HepG2 (cell line): Measurements from ENCODE around the gene KTN1. TPM values are rescaled to one million over a fixed set of nuclear protein-coding genes. Genes with fewer than 3 reads are reported as not detected.
A peak's percentile ranks its signal among the peaks of the same experiment; 100 is the strongest.

Experiments
- ATF7-NPFF ChIP-seq: sonication (generic); formaldehyde crosslinking; IDR thresholded peaks from 2 replicates; pipeline ENCODE4 v1.8.1; 2023; ENCODE audit warnings: mild to moderate bottlenecking, low read depth, missing genetic modification reagents, moderate library complexity
- CENPX ChIP-seq: sonication (generic); formaldehyde crosslinking; IDR thresholded peaks from 2 replicates; pipeline ENCODE4 v1.9.0; 2021; ENCODE audit warnings: mild to moderate bottlenecking, missing genetic modification reagents, moderate library complexity
- HNF4A ChIP-seq: sonication (generic); formaldehyde crosslinking; IDR thresholded peaks from 2 replicates; pipeline ENCODE4 v1.4.0; 2020; ENCODE audit warnings: missing genetic modification reagents
- HNRNPL ChIP-seq: fragments of 200-400 bp; formaldehyde crosslinking; IDR thresholded peaks from 2 replicates; pipeline ENCODE4 v1.6.1; 2017; ENCODE audit warnings: mild to moderate bottlenecking, low read depth, low read length
- KLF6 ChIP-seq: IDR thresholded peaks from 2 replicates; pipeline ENCODE4 v1.8.0; 2016; ENCODE audit warnings: missing biosample characterization, missing genetic modification reagents
- SMARCC2 ChIP-seq: fragments of 450-650 bp; IDR thresholded peaks from 2 replicates; pipeline ENCODE4 v1.6.1; 2017; ENCODE audit warnings: antibody characterized with exemption, mild to moderate bottlenecking
- SPEN ChIP-seq: sonication (generic); formaldehyde crosslinking; IDR thresholded peaks from 2 replicates; pipeline ENCODE4 v1.5.1; 2020; ENCODE audit warnings: low read depth, mild to moderate bottlenecking, missing genetic modification reagents
- ZBTB20 ChIP-seq: sonication (generic); formaldehyde crosslinking; IDR thresholded peaks from 2 replicates; pipeline ENCODE4 v1.8.1; 2023; ENCODE audit warnings: missing genetic modification reagents, low read depth, mild to moderate bottlenecking, borderline replicate concordance
- ZBTB37 ChIP-seq: sonication (generic); formaldehyde crosslinking; IDR thresholded peaks from 2 replicates; pipeline ENCODE4 v1.4.0; 2020; ENCODE audit warnings: mild to moderate bottlenecking, missing genetic modification reagents
- ZMYM3 ChIP-seq: sonication (generic); formaldehyde crosslinking; IDR thresholded peaks from 2 replicates; pipeline ENCODE4 v1.5.1; 2020; ENCODE audit warnings: mild to moderate bottlenecking, missing genetic modification reagents
- ZNF235 ChIP-seq: sonication (generic); formaldehyde crosslinking; IDR thresholded peaks from 2 replicates; pipeline ENCODE4 v1.8.1; 2023; ENCODE audit warnings: mild to moderate bottlenecking, missing genetic modification reagents, borderline replicate concordance
- ZNF318 ChIP-seq: sonication (generic); formaldehyde crosslinking; IDR thresholded peaks from 2 replicates; pipeline ENCODE4 v1.4.0; 2020; ENCODE audit warnings: mild to moderate bottlenecking, missing genetic modification reagents
- ZNF605 ChIP-seq: sonication (generic); formaldehyde crosslinking; IDR thresholded peaks from 2 replicates; pipeline ENCODE4 v1.8.0; 2022; ENCODE audit warnings: mild to moderate bottlenecking, missing genetic modification reagents
- ZNF629 ChIP-seq: sonication (generic); formaldehyde crosslinking; conservative IDR thresholded peaks from 2 replicates; pipeline ENCODE4 v1.5.0; 2020; ENCODE audit warnings: missing genetic modification reagents
- ZNF652 ChIP-seq: IDR thresholded peaks from 2 replicates; pipeline ENCODE4 v1.6.1; 2016; ENCODE audit warnings: low read depth, borderline replicate concordance
- polyA plus RNA-seq, 8 experiments: library from polyadenylated mRNA; depleted of rRNA in 3 of 8; stranded (reverse) in 7 of 8; unstranded in 1 of 8; fragments of >200 nt; fragmentation: Illumina TruSeq in 4 of 8; extraction: Trizol in 4 of 8; gene quantifications; 2 replicates each; pipeline versions ENCODE4 v1.2.1 to v1.2.3, GENCODE V29; 2011 to 2016; ENCODE audit warnings: low read depth in 4 of 8, missing spikeins in 1 of 8, mixed read lengths in 1 of 8; ENCODE audit not compliant: insufficient read depth in 1 of 8
- total RNA-seq, 5 experiments: library from RNA; depleted of rRNA; stranded (reverse); fragments of >200 nt; fragmentation: Illumina TruSeq; extraction: Trizol; gene quantifications; 2 replicates each; pipeline ENCODE4 v1.2.3, GENCODE V29; 2016; ENCODE audit warnings: low read depth in 1 of 5
- TF ChIP-seq, protein P1 (sequence below): sonication (generic); formaldehyde crosslinking; IDR thresholded peaks from 2 replicates; pipeline ENCODE4 v1.4.0; 2020; ENCODE audit warnings: missing genetic modification reagents

Gene KTN1
- total and polyA plus RNA-seq, 2 of the 13 experiments (the other 11 are each of a cell fraction or from before 2014, with no cell fraction given): 60.6 to 169 TPM

- no peak for TF ChIP-seq ZNF318
- TF ChIP-seq ZBTB20 (CRISPR knock-in tag): peak; percentile 45; the same call in 1 of the 2 replicates
- no peak for TF ChIP-seq ATF7-NPFF (CRISPR knock-in tag)
- TF ChIP-seq, protein P1, sequence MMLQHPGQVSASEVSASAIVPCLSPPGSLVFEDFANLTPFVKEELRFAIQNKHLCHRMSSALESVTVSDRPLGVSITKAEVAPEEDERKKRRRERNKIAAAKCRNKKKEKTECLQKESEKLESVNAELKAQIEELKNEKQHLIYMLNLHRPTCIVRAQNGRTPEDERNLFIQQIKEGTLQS (CRISPR knock-in tag): 0 out of 2 replicates have a peak, but pooled peaks have one; percentile 31
- TF ChIP-seq ZMYM3: peak; percentile 95
- no peak for TF ChIP-seq KLF6 (CRISPR knock-in tag)
- no peak for TF ChIP-seq HNRNPL
- TF ChIP-seq ZNF652: no peak
- no peak for TF ChIP-seq ZNF629 (CRISPR knock-in tag)
- TF ChIP-seq SMARCC2: no peak
- TF ChIP-seq HNF4A: peak; percentile 66
- no peak for TF ChIP-seq ZNF235 (CRISPR knock-in tag)
- TF ChIP-seq CENPX (CRISPR knock-in tag): no peak
- no peak for TF ChIP-seq ZBTB37 (CRISPR knock-in tag)
- TF ChIP-seq SPEN: peak; percentile 61; the same call in 1 of the 2 replicates
- peak; percentile 64; the same call in 1 of the 2 replicates for TF ChIP-seq ZNF605 (CRISPR knock-in tag)
Observed at GRCh38 chr14:55599250-55599879, 19.4 kb downstream of the KTN1 start (continued).
